ENCODE data around the gene ZFR2.
A peak's percentile ranks its signal among the peaks of the same experiment; 100 is the strongest.

The ZFR2 gene

DNA sequence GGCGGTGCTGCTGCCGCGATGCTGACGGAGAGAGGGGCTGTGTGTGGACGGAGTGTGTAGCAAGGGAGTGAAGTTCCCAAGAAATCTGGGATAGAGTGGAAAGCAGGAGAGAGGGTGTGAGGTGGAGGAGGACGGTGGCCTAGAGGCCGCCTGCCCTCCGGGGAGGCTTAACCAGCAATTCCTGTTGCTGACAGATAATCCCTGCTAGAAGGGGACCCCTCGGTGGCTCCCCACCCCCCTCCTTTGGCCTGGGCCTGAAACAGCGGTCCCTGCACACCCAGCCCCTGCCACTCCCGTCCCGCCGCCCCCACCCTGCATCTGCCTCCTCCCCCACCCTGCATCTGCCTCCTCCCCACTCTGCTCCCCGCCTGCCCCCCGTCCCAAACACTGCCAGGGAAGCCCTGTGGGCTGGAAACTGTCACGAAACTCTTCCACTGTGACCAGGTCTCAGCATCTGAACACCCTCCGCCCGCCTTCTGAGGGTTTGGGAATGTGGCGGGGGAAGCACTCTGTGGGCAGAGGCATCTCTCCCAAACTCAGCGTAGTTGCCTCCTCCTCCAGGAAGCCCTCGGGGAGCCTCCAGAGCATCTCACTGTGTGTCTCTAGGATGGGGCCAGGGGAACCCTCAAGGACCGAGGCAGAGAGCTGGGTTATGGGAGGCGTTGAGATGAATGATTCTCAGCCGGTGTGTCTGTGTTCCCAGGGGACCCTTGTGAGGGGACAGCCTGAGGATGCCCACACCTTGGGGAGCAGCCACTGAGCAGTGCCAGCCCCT is 65.5 kb downstream of the ZFR2 start:
- H3K9me3 ChIP-seq (ENCODE audit: control insufficient read depth, insufficient read depth, low read length): no peaks in the 10 kb centered on the region
- peaks cover 21% of the 10 kb centered on the region for H3K27me3 ChIP-seq (ENCODE audit: control insufficient read depth, insufficient read depth, low read length)
- H3K4me1 ChIP-seq (ENCODE audit: control insufficient read depth, insufficient read depth, low read length): peaks cover 5% of the 10 kb centered on the region; the same call in 1 of the 2 replicates
- no peak overlapping the region for H3K27ac ChIP-seq (ENCODE audit: low read depth, low read length)
- H3K9ac ChIP-seq (ENCODE audit: low read depth, low read length): no peak overlapping the region
- H3K36me3 ChIP-seq (ENCODE audit: control insufficient read depth, insufficient read depth, low read length): no peaks in the 10 kb centered on the region
- H3K4me3 ChIP-seq (ENCODE audit: low read depth, low read length): no peak overlapping the region

DNA sequence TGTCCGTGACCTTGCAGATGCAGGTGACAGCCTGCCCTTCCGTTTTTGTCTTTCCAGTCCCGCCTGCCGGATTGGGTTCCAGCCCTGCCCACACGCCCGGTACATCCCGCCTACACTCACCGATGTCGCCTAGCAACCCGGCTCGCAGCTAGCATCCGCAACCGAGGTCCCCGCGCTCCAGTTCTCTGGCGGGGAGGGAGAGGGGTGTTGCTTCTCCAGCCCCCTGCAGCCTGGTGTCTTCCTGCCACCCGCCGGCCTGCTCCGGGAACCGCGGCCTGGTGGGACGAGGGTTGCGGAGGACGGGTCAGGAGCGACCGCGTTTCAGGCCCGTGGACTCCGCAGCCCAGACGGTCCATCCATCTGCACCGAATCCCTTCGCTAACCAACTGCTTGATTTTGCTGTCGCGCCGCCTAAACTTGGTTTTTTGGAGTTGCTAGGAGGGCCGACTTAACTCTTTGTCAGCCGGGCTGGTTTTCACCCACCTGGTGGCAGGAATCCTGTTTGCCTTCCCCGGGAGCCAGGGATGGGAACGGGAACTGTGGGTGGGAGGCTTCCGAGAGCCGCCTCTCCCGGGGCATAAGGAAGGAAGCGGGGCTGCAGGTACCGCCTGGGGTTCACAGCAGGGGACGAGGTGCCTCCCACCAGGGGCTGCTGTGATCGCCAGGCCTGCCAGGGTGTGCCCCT is 67.3 kb downstream of the ZFR2 start:
- peaks cover 21% of the 10 kb centered on the region for H3K27me3 ChIP-seq (ENCODE audit: control insufficient read depth, insufficient read depth, low read length)
- peak overlapping the region; percentile 62 for H3K4me3 ChIP-seq (ENCODE audit: low read depth, low read length)
- H3K4me1 ChIP-seq (ENCODE audit: control insufficient read depth, insufficient read depth, low read length): peaks cover 5% of the 10 kb centered on the region; the same call in 1 of the 2 replicates
- no peaks in the 10 kb centered on the region for H3K9me3 ChIP-seq (ENCODE audit: control insufficient read depth, insufficient read depth, low read length)
- H3K36me3 ChIP-seq (ENCODE audit: control insufficient read depth, insufficient read depth, low read length): no peaks in the 10 kb centered on the region
- H3K27ac ChIP-seq (ENCODE audit: low read depth, low read length): peak overlapping the region; percentile 50
- H3K9ac ChIP-seq (ENCODE audit: low read depth, low read length): no peak overlapping the region

DNA sequence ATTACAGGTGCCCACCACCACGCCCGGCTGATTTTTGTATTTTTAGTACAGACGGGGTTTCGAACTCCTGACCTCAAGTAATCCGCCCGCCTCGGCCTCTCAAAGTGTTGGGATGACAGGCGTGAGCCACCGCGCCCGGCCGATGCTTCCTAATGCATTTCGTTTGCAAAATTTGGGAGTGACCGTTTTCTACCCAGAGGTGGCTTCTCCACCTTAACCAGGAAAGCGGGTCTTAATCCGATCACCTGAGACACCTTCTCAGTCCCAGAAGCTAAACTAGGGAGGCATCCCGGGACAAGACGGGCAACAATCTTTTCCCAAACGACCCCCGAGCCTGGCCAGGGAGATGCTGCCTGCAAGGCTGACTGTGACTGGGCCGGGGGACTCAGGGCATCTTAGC is 67.8 kb downstream of the ZFR2 start:
- Histone ChIP-seq H3K36me3 (ENCODE audit: control insufficient read depth, insufficient read depth, low read length) (no peaks in the 10 kb centered on the region), H3K4me1 (ENCODE audit: control insufficient read depth, insufficient read depth, low read length) (peaks cover 5% of the 10 kb centered on the region; the same call in 1 of the 2 replicates), H3K9ac (ENCODE audit: low read depth, low read length) (no peak overlapping the region), H3K27me3 (ENCODE audit: control insufficient read depth, insufficient read depth, low read length) (peaks cover 21% of the 10 kb centered on the region), H3K27ac (ENCODE audit: low read depth, low read length) (no peak overlapping the region), H3K4me3 (ENCODE audit: low read depth, low read length) (peak overlapping the region; percentile 62), H3K9me3 (ENCODE audit: control insufficient read depth, insufficient read depth, low read length) (no peaks in the 10 kb centered on the region)

DNA sequence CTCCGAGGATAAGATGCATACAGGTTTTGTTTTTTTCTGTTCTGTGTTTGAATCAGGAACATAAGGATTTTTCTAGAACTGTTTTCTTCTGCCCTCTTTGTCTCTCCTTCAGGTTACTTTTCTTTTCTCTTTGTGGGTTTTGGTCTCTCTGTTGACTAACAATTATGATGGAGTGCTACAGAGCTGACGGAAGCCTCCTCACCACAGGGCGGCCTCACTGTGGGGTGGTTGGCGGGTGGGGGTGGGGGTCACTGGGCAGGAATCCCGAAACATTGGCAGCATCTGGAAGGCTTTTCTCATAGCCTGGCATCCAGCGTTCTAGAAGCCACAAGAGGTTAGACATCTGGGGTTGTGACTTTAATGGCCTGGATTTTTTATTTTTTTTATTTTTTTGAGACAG is 70.7 kb downstream of the ZFR2 start:
- Histone ChIP-seq H3K36me3 (ENCODE audit: control insufficient read depth, insufficient read depth, low read length) (no peaks in the 10 kb centered on the region), H3K27me3 (ENCODE audit: control insufficient read depth, insufficient read depth, low read length) (peaks cover 21% of the 10 kb centered on the region), H3K4me1 (ENCODE audit: control insufficient read depth, insufficient read depth, low read length) (peaks cover 5% of the 10 kb centered on the region; the same call in 1 of the 2 replicates), H3K27ac (ENCODE audit: low read depth, low read length) (no peak overlapping the region), H3K4me3 (ENCODE audit: low read depth, low read length) (no peak overlapping the region), H3K9me3 (ENCODE audit: control insufficient read depth, insufficient read depth, low read length) (no peaks in the 10 kb centered on the region), H3K9ac (ENCODE audit: low read depth, low read length) (no peak overlapping the region)

DNA sequence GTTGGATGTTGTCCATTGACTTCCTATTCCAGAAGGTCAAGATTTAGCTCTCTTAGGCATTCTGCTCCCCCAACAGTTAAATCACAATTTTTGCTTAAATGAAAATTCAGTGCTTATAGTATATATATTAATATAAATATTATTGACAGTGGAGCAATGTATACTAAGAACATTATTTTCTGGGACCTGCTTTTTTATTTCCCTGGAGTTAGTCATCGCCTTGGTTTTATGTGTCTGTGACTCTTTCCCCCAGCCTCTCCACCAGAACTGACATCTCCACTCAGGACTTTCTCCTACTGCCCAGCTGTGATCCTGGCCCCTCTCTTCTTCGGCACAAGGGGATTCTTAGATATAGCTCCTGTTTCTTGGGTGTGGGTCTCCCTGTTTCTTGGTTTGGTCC is 72.5 kb downstream of the ZFR2 start:
- no peaks in the 10 kb centered on the region for H3K36me3 ChIP-seq (ENCODE audit: control insufficient read depth, insufficient read depth, low read length)
- H3K4me3 ChIP-seq (ENCODE audit: low read depth, low read length): no peak overlapping the region
- H3K9ac ChIP-seq (ENCODE audit: low read depth, low read length): no peak overlapping the region

DNA sequence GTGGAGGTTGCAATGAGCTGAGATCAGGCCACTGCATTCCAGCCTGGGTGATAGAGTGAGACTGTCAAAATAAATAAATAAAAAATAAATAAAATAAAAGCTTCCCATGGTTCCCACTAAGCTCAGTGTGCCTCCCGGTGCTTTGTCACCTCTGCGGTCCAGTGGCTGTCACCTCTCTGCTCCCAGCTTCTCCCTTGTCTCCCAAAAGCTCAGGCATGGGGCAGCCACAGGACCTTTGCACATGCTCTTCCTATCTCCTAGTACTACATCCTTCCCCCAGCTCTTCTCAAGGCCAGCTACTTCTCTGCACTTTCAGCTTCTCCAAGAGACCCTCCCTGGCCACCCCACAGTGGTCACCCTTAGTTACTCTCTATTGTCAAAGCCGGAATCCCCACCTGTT is 75.0 kb downstream of the ZFR2 start:
- no peak overlapping the region for H3K4me3 ChIP-seq (ENCODE audit: low read depth, low read length)
- H3K4me1 ChIP-seq (ENCODE audit: control insufficient read depth, insufficient read depth, low read length): no peaks in the 10 kb centered on the region
- no peak overlapping the region for H3K27ac ChIP-seq (ENCODE audit: low read depth, low read length)
- no peaks in the 10 kb centered on the region for H3K36me3 ChIP-seq (ENCODE audit: control insufficient read depth, insufficient read depth, low read length)
- H3K9ac ChIP-seq (ENCODE audit: low read depth, low read length): no peak overlapping the region
- H3K9me3 ChIP-seq (ENCODE audit: control insufficient read depth, insufficient read depth, low read length): no peaks in the 10 kb centered on the region
- H3K27me3 ChIP-seq (ENCODE audit: control insufficient read depth, insufficient read depth, low read length): no peaks in the 10 kb centered on the region

More for the DNA sequence above, 72.5 kb downstream of the ZFR2 start:
- Histone ChIP-seq H3K27ac (ENCODE audit: low read depth, low read length) (no peak overlapping the region), H3K9me3 (ENCODE audit: control insufficient read depth, insufficient read depth, low read length) (no peaks in the 10 kb centered on the region), H3K27me3 (ENCODE audit: control insufficient read depth, insufficient read depth, low read length) (peaks cover 11% of the 10 kb centered on the region), H3K4me1 (ENCODE audit: control insufficient read depth, insufficient read depth, low read length) (no peaks in the 10 kb centered on the region)

DNA sequence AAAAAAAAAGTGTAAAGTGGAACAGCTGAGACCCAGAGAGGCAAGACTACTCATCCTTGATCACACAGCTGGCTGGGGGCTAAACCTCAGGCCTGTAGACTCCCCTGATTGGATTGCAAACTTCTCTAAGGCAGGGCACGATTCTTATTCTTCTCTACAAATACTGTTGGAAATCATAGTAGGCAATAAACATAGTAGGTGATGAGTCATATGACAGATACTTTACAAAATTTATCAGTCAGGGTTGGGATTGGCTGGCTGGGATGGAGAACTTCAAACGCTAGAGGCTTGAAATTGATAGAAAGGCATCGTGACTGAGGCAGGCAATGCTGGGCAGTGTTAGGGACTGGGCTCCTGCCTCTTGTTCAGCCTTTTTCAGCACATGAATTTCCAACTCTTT is 76.7 kb downstream of the ZFR2 start:
- H3K9me3 ChIP-seq (ENCODE audit: control insufficient read depth, insufficient read depth, low read length): no peaks in the 10 kb centered on the region
- H3K4me1 ChIP-seq (ENCODE audit: control insufficient read depth, insufficient read depth, low read length): no peaks in the 10 kb centered on the region
- H3K27ac ChIP-seq (ENCODE audit: low read depth, low read length): no peak overlapping the region
- no peaks in the 10 kb centered on the region for H3K27me3 ChIP-seq (ENCODE audit: control insufficient read depth, insufficient read depth, low read length)
- H3K9ac ChIP-seq (ENCODE audit: low read depth, low read length): no peak overlapping the region
- H3K36me3 ChIP-seq (ENCODE audit: control insufficient read depth, insufficient read depth, low read length): no peaks in the 10 kb centered on the region
- no peak overlapping the region for H3K4me3 ChIP-seq (ENCODE audit: low read depth, low read length)

DNA sequence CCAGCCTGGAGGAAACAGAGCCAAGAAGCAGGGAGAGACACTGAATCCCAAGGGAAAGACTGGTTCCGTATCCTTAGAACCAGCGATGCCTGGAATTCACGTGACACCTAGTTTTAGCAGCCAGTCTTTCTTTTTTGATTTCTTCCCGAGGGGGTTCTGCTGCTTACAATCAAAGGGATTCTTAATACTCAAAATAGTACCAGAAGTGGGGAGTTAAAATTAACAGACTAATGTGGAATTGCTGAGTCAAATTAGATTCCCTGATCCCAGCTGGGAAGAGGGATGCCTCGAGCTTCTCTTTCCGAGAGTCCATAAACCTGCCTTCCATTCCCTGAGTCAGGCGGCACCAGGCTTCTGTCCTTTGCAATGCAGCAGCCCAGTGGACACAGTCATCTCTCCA is 77.9 kb downstream of the ZFR2 start:
- Histone ChIP-seq H3K27me3 (ENCODE audit: control insufficient read depth, insufficient read depth, low read length) (no peaks in the 10 kb centered on the region), H3K9me3 (ENCODE audit: control insufficient read depth, insufficient read depth, low read length) (no peaks in the 10 kb centered on the region), H3K9ac (ENCODE audit: low read depth, low read length) (no peak overlapping the region), H3K27ac (ENCODE audit: low read depth, low read length) (no peak overlapping the region), H3K4me1 (ENCODE audit: control insufficient read depth, insufficient read depth, low read length) (no peaks in the 10 kb centered on the region), H3K4me3 (ENCODE audit: low read depth, low read length) (no peak overlapping the region), H3K36me3 (ENCODE audit: control insufficient read depth, insufficient read depth, low read length) (no peaks in the 10 kb centered on the region)

DNA sequence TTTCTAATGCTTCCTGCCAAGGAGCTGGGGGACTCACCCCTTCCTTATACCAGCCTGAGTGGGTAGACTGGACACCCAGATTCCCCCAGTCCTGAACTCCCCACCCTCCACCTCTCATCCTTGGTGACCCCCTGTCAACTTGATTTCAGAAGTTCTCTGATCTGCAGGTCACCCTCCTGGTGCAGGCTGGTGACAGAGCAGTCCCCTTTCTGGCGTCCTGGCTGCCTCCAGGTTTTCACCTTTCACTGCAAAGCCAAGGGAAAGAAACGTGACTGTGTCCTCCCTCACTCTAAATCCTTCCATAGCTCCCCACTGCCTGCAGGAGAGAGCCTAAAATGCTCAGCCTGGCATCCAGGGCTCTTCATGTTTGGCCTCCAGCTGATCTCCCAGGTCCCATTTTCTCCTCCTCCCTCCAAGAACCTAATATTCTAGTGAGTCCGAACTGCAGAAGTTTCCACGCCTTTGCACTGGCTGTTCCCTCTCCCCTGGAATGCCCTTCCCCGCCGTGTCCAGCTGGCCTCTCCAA is 78.6 kb downstream of the ZFR2 start:
- Histone ChIP-seq H3K9me3 (ENCODE audit: control insufficient read depth, insufficient read depth, low read length) (no peaks in the 10 kb centered on the region), H3K4me1 (ENCODE audit: control insufficient read depth, insufficient read depth, low read length) (no peaks in the 10 kb centered on the region), H3K36me3 (ENCODE audit: control insufficient read depth, insufficient read depth, low read length) (no peaks in the 10 kb centered on the region), H3K4me3 (ENCODE audit: low read depth, low read length) (no peak overlapping the region), H3K27ac (ENCODE audit: low read depth, low read length) (no peak overlapping the region), H3K9ac (ENCODE audit: low read depth, low read length) (no peak overlapping the region), H3K27me3 (ENCODE audit: control insufficient read depth, insufficient read depth, low read length) (peaks cover 6% of the 10 kb centered on the region; the same call in 1 of the 2 replicates)

DNA sequence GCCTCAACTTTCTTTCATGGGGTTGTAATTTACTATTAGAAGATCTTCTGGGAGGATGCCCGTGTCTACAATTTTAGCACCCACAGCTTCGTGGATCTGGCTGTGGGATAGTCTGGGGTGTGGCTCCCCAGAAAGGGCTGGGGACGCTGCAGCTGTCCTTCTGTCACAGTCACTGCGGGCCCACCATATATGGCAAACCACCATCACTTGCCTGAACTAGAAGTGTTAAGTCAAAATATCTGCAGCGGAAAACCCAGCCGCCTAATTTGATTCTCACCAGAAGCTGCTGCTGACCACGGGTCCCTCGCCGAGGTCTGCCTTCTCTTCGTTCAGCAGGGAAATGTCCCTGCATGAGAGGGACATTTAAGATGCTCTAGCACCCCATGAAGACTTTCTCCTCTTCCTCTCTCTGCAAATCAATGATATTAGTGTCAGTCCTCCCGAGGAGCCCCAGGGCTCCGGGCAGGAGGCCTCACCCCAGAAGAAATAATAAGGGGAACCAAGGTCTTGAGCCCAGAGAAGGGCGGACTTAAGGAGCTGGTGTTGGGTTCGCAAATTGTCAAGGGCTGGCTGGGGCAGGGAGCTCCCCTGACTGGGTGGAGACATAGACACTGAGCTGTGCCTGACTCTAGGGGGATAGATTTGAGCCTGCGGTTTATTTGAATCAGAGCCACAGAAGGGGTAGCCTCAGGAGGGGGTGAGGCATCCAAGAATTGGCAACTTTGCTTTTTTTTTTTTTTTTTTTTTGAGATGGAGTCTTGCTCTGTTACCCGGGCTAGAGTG is 79.7 kb downstream of the ZFR2 start:
- H3K36me3 ChIP-seq (ENCODE audit: control insufficient read depth, insufficient read depth, low read length): no peaks in the 10 kb centered on the region
- H3K27me3 ChIP-seq (ENCODE audit: control insufficient read depth, insufficient read depth, low read length): peaks cover 14% of the 10 kb centered on the region; the same call in 1 of the 2 replicates
- no peak overlapping the region for H3K9ac ChIP-seq (ENCODE audit: low read depth, low read length)
- no peak overlapping the region for H3K4me3 ChIP-seq (ENCODE audit: low read depth, low read length)
- 0 out of 2 replicates have a peak, but pooled peaks cover 2% of the 10 kb centered on the region for H3K4me1 ChIP-seq (ENCODE audit: control insufficient read depth, insufficient read depth, low read length)
- no peak overlapping the region for H3K27ac ChIP-seq (ENCODE audit: low read depth, low read length)
- H3K9me3 ChIP-seq (ENCODE audit: control insufficient read depth, insufficient read depth, low read length): no peaks in the 10 kb centered on the region
